BE2C (cell line): ENCODE results near the gene EBF3.

Experiments
- DNase-seq: peaks from one replicate; pipeline ENCODE4 v3.0.0-alpha.2; 2020
- H3K27me3 ChIP-seq: fragments of 250-450 bp; sonication (Bioruptor Pico); 2 replicates; pipeline ENCODE4 v1.5.1; 2020; ENCODE audit warnings: mild to moderate bottlenecking
- H3K36me3 ChIP-seq: fragments of 250-450 bp; sonication (Bioruptor Pico); 2 replicates; pipeline ENCODE4 v1.5.1; 2020; ENCODE audit warnings: mild to moderate bottlenecking
- H3K4me1 ChIP-seq: fragments of 250-450 bp; sonication (Bioruptor Pico); 2 replicates; pipeline ENCODE4 v1.5.1; 2020
- H3K4me3 ChIP-seq: 2 replicates; pipeline ENCODE4 v1.5.1; 2011; ENCODE audit warnings: low read depth, low read length
- H3K9me3 ChIP-seq: fragments of 250-450 bp; sonication (Bioruptor Pico); 2 replicates; pipeline ENCODE4 v1.5.1; 2020
- CTCF ChIP-seq: IDR thresholded peaks from 2 replicates; pipeline ENCODE4 v1.5.1; 2012; ENCODE audit warnings: mild to moderate bottlenecking, low read depth, low read length

EBF3 gene

DNA sequence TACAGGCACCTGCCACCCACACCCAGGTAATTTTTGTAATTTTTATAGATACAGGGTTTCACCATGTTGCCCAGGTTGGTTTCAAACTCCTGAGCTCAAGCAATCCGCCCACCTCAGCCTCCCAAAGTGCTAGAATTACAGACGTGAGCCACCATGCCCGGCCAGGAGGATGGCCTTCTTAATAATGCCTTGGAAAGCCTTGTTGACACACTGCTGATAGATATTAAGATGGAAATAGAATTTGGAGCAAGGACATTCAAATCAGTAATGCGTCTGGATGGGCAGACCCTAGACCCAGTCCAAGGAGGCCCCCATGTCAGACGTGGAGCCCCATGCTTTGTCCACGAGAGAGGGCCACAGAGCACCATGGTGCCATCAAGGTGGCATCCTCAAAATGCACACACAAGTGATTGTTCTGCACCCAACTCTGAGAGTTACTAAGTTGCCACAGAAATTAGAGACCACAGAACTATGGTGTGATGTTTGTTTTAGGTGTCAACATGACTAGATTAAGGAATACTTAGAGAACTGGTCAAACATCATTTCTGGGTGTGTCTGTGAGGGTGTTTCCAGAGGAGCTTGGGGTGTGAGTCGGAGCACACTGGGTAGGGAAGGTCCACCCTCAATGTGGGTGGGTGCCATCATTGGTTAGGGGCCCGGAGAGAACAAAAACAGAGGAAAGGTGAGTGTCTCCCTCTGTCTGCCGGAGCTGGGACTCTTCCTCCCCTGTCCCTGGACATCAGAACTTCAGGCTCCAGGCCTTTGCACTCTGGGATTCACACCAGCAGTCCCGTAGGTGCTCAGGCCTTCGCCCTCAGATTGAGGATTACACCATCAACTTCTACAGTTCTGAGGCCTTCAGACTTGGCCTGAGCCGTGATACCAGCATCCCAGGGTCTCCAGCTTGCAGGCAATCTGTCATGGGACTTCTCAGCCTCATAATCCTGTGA lies 34.5 kb downstream of the EBF3 start:
- Histone ChIP-seq H3K4me3 (no peak overlapping the region), H3K4me1 (peaks cover 11% of the 10 kb centered on the region; the same call in 1 of the 2 replicates), H3K36me3 (no peaks in the 10 kb centered on the region; the same call in 1 of the 2 replicates), H3K27me3 (no peaks in the 10 kb centered on the region), H3K9me3 (no peaks in the 10 kb centered on the region)
- DNase-seq: no peak
- TF ChIP-seq CTCF: peak; percentile 28

GRCh38 chr10:129927351-129928120 lies 36.5 kb downstream of the EBF3 start:
- H3K4me3 ChIP-seq: no peak overlapping the region
- no peaks in the 10 kb centered on the region for H3K4me1 ChIP-seq
- DNase-seq: no peak
- H3K27me3 ChIP-seq: no peaks in the 10 kb centered on the region
- TF ChIP-seq CTCF: no peak
- no peaks in the 10 kb centered on the region for H3K9me3 ChIP-seq
- no peaks in the 10 kb centered on the region; the same call in none of the 2 replicates for H3K36me3 ChIP-seq

DNA sequence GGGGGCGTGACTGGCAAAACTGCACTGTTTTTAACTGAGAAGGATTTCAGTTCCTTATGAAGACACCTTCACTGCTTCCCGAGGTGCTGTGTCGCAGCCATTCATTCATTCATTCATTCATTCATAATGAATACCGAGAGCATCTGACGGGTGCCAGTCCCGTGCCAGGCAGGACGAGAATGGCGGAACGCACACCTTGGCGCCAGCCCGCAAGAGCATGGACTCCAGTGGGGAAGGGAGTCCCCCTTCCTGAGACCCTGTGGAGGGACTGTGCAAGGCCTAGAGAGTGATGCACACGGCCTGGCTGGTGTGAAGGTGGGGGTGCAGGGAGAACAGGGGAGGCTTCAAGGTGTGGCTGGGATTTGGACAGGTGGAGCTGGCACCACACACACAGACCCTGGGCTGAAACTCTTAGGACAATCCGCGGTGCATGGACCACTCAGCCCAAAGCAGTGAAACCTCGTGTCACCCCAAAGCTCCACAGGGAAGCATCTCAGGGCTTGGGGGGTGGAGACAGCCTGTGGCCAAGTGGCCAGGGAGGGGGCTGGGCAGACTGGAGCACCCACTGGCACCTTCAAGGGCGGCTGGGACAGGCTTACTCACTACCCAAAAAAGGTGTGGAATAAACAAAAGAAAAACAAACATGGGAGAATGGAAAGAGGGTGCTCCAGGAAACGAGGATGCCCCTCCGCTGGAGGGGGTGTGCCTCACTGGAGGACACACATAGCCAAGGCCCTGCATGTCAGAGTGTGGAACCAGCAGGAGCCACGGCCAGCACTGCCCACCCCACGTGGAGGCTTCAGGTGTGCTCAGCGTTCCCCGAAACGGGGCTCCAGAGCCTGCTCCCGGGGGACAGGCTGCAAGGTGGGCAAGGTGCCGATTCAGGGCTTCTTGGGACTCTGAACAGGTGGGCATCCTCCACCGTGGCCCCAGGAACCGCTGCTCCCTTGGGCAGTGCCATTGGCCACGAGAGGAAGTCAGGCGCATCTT lies 37.7 kb downstream of the EBF3 start:
- TF ChIP-seq CTCF: no peak

DNA sequence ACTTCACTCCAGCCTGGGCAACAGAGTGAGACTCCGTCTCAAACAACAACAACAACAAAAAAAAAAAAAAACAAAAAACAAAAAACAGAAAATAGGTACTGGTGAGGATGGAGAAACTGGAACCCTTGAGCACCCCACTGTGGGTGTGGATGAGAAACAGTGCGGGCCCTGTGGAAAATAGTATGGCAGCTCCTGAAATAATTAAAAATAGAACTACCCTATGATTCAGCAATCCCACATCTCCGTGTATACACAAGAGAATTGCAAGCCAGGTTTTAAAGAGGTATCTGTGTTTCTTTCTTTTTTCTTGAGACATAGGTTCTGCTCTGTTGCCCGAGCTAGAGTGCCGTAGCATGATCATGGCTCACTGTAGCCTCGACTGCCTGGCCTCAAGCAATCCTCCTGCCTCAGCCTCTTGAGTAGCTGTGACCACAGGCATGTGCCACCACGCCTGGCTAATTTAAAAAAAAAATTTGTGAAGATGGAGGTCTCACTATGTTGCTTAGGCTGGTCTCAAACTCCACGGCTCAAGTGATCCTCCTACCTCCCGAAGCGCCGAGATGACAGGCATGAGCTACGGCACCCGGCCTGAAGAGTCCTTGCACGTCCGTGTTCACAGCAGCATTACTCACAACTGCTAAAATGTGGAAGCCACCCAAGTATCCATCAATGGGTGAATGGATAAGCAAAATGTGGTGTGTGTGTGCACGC lies 39.5 kb downstream of the EBF3 start:
- DNase-seq: no peak
- no peaks in the 10 kb centered on the region for H3K27me3 ChIP-seq
- H3K36me3 ChIP-seq: peaks cover 3% of the 10 kb centered on the region
- H3K9me3 ChIP-seq: no peaks in the 10 kb centered on the region
- H3K4me1 ChIP-seq: no peaks in the 10 kb centered on the region
- TF ChIP-seq CTCF: no peak
- no peak overlapping the region for H3K4me3 ChIP-seq

More for the DNA sequence above, 37.7 kb downstream of the EBF3 start:
- DNase-seq: no peak
- Histone ChIP-seq H3K36me3 (no peaks in the 10 kb centered on the region; the same call in none of the 2 replicates), H3K9me3 (no peaks in the 10 kb centered on the region), H3K27me3 (no peaks in the 10 kb centered on the region), H3K4me1 (no peaks in the 10 kb centered on the region), H3K4me3 (no peak overlapping the region)

DNA sequence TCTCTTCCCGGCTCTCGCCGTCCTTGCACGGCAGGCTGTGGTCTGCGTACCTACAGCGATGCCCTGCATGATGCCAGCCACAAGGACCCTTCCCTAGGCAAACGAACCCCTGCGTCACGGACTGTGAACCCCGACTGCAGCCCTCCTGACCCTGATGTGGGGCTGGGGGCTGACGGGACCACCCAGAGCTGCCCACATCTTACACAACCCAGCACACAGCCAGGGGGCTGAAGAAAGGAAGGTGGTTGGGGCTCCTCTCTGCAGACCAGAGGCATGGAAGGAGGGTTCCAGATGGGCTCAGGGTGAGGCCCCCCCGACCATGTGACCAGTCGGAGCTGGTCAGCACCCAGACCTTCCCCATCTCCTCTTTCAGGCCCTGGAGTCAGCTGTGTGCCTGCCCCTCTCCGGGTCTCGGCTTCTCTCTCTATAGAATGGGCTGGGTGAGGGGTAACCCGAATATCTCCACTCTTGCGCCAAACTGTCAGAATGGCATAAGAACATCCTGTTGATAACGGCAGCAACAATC lies 41.4 kb downstream of the EBF3 start:
- no peak for TF ChIP-seq CTCF
- Histone ChIP-seq H3K27me3 (no peaks in the 10 kb centered on the region), H3K9me3 (no peaks in the 10 kb centered on the region), H3K4me1 (no peaks in the 10 kb centered on the region), H3K4me3 (no peak overlapping the region), H3K36me3 (peaks cover 3% of the 10 kb centered on the region)
- DNase-seq: no peak
